ENCODE measurements around the gene OSCP1.

Gene OSCP1

GRCh38 chr1:36447450-36447849, 2.8 kb downstream of the OSCP1 start:
- no peak for DNase-seq (ENCODE audit: low read depth in 2 of 2)

GRCh38 chr1:36446746-36447145, 3.5 kb downstream of the OSCP1 start:
- no peak for DNase-seq (ENCODE audit: low read depth in 2 of 2)

DNA sequence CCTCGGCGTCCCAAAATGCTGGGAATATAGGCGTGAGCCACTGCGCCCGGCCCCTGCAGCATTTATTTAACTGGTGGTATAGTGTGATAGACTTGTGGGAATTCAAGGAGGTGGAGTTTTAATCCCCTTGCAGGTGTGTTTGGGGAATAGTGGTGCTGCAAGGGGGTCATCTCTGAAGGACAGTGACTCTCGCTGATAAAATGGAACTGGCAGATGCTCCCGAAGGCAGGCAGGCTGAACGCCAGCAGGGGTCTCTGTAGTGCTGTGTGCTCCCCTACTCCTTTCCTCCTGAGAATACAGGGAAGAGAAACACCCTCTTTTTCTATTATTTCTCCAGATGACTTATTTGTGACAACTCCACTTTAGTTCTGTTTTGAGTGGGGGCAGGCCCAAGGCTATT, 4.0 kb downstream of the OSCP1 start:
- DNase-seq (ENCODE audit: low read depth in 2 of 2) = no peak

DNA sequence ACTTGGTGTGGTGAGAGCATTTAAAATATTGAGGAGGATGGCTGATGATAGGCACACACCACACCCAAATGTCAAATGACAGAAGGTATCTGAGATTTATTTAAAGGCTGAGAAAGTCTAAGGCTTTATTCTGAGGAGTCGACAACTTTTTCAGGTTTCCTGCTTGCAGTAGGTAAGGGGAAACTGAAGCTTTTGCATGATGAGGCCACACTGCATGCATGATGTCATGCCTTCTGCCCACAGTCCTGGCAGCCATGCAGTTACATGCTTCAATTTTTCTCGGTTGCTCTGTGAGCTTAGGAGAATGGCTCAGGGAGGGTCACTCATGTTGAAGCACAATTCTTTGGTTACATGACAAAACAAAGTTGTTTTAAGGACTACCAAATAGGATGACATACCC, 7.0 kb downstream of the OSCP1 start:
- no peak for DNase-seq (ENCODE audit: low read depth in 2 of 2)

DNA sequence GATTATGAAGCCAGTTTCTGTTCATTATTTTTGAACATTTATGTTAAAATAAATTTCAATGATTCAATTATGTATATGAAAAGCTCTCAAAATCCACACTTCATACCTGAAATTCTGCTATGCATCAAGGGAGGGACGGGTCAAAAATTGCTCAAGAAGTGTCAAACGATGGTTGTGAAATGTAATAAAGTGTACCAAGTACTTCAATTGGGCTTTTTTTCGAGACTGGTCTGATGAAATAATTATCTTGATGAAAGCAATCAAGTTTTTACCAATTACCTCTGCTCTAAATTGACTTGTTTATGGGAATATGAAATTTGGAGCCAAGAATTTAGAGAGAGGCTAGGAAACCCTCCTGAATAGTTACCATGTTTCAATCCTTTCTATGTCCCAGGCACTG, 7.9 kb downstream of the OSCP1 start:
- no peak for DNase-seq (ENCODE audit: low read depth in 2 of 2)

DNA sequence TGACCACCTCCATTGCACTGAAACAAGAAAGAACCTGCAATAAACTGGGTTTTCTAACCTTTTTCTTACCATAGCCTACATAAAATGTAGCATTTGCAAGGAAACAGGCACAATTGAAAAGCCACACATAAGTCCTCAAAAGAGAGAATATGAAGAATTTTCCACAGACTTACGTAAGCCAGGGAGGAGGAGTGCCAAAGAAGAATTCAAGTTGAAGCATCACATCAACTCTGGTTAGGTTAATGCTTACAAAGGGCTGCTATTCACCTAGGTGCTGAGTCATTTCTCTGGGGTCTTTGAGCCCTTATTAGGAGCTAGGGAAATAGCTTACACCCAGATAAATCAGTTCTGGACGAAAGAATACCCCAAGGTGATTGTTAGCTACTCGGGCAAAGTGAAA, 9.6 kb downstream of the OSCP1 start:
- DNase-seq (ENCODE audit: low read depth in 2 of 2) = no peak

- DNase-seq (ENCODE audit: low read depth in 2 of 2) = no peak
Measured at GRCh38 chr1:36440044-36440443, 10.2 kb downstream of the OSCP1 start.

GRCh38 chr1:36438715-36439114, 11.5 kb downstream of the OSCP1 start:
- DNase-seq (ENCODE audit: low read depth in 2 of 2) = no peak

DNA sequence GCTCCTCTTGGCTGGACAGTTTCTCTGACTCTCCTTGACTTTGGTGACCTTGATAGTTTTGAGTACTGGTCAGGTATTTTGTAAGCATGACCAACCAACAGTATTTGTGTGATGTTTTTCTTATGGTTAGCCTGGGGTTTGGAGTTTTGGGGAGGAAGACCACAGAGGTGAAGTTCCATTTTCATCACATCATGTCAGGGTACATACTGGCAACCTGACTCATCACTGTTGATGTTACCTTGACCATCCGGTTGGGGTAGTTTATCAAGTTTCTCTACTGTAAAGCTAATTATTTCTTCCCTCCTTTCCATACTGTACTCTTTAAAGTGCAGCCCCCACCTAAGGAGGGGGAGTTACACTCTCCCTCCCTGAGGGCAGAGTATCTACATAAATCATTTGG, 13.4 kb downstream of the OSCP1 start:
- DNase-seq (ENCODE audit: low read depth in 2 of 2) = no peak

DNA sequence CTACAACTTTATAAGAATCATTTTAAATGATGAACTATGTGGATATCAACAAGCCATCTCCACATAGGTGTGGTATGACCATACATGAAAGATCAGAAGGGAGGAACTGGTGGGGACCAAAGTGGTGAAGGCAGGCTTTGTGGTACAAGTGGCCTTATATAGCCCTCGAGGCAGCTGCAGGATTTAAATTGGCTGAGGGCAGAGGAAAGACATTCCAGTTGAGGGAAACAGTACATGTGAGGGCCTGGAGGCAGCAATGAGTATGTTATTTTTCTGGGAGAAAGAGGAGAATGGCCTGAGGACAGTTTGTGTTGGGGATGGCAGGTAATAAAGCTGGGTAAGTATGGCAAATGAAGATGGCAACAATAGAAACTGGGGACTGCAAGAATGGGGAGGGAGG, 17.1 kb downstream of the OSCP1 start:
- no peak for DNase-seq (ENCODE audit: low read depth in 2 of 2)

DNA sequence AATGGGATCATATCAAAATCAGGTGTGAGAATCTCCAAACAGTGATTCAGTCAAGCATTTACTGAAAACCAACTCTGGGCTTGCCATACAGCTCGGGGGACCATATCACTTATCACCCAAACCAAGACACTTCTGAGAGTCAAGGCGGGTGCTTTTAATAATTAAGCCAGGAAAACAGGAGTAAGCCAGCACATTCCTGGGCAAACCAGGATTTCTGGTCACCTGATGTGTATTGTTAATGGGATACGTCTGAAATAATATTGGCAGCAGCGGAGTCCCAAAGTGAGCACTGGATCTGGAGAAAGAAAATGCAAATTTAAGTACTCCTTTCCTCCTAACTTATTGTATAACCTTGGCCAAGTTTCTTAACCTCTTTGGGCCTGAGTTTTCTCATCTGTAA, 17.6 kb downstream of the OSCP1 start:
- DNase-seq (ENCODE audit: low read depth in 2 of 2) = no peak

GRCh38 chr1:36425791-36426190, 24.5 kb downstream of the OSCP1 start:
- DNase-seq (ENCODE audit: low read depth in 2 of 2) = no peak

DNA sequence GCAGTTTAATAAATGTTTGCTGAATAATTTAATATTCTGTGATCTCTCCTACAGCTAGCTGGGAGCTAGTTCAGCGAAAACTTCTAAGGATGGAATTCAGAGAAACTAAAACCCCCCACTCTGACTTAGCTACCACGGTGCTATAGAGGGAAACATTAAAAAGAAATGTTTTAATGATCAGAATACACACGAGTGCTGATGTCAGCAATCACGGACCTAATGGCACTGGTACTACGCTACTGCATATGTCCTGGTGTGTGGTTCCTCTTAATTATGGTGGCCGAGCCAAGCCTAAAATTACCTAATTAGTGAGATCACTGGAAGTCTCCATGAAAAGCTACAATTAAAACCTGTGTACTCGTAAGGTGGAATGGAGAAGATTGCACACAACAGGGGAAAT, 28.6 kb downstream of the OSCP1 start:
- no peak for DNase-seq (ENCODE audit: low read depth in 2 of 2)

DNA sequence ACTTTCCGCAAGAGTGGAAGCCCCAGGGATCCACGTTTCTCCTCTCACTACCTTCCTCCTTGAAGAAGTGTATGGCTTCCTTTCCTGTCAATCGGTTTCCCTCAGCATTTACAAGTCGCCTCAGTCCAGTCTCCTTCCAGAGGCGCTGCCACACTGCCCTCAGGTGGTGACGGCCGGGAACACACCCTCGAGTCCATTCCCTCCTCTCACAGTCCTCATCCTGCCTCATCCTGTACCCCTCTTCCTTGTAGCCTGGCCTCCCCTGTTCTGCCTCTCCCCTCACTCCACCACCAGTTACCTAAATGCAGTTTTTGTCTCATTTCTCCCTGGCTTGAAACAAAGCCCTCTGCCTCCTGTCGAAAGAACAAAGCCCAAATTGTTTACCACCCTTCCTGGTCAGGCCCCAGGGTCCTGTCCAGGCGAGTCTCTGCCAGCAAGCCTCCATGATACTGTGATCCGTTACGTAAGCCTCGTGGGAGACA, 29.4 kb downstream of the OSCP1 start:
- peak; percentile 54 to 55 for DNase-seq (ENCODE audit: low read depth in 2 of 2)

- DNase-seq (ENCODE audit: low read depth in 2 of 2) = no peak
Measured at GRCh38 chr1:36420409-36420808, 29.8 kb downstream of the OSCP1 start.

- DNase-seq (ENCODE audit: low read depth in 2 of 2) = no peak
Measured at GRCh38 chr1:36419569-36419968, 30.7 kb downstream of the OSCP1 start.

DNA sequence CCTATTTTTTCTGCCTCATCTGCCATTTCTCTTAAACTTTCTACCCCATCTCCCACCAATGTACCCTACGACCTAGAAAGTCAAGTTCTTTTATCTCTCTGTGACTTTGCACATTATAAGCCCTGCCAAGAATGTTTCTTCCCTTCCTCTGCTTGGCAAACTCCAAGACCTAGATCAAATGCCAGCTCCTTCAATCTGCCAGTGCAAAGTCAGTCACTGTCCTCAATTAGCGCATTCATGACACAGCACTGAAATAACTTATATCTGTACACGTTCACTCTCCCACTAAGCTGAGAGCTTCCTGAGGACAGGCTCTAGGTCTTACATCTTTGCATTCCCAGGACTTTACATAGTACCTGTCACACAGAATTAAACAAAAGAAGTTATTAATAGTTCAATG, 31.1 kb downstream of the OSCP1 start:
- no peak for DNase-seq (ENCODE audit: low read depth in 2 of 2)

- no peak for DNase-seq (ENCODE audit: low read depth in 2 of 2)
Measured at GRCh38 chr1:36417931-36418330, 32.3 kb downstream of the OSCP1 start.

GRCh38 chr1:36415661-36416326, 34.5 kb downstream of the OSCP1 start:
- DNase-seq (ENCODE audit: low read depth in 2 of 2) = no peak

DNA sequence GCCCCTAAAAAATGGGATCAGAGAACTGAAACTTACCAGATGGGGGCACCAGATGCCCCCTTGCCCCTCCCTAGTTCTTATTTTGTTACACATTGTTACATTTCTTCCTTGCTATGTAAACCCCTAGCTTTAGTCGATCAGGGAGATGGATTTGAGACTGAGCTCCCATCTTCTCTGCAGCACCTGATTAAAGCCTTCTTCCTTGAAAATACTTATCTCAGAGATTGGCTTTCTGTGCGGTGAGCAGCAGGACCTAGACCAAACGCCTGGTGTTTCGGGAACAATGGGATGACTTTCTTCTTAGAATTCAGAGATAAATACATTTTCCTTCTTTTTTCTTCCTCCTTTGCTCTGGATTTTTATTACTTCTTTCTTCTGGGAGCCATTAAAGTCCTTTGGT, 35.9 kb downstream of the OSCP1 start:
- no peak for DNase-seq (ENCODE audit: low read depth in 2 of 2)

GRCh38 chr1:36411674-36412648, 38.3 kb downstream of the OSCP1 start:
- peak in 1 of 2 experiments; percentile 6 for DNase-seq (ENCODE audit: low read depth in 2 of 2)

DNA sequence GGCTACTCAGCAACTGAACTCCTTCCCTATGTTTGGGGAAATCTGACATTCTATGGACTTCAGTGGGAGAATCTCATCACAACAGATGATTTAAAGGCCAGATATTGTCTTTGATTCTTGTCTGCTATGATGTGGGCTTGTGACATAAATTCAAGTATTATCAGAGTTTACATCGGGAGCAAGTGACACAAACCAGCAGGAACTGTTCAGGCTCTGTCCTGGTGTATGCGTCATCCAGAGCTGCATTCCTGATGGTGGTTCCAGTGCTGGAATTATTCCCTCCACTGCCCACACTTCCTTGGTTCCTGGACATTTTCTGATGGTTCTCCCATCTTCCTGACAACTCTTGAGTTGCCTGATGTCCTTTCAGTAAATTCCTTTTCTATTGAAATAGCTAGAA, 41.8 kb downstream of the OSCP1 start:
- no peak for DNase-seq (ENCODE audit: low read depth in 2 of 2)

GRCh38 chr1:36406440-36406839, 43.8 kb downstream of the OSCP1 start:
- DNase-seq (ENCODE audit: low read depth in 2 of 2) = no peak
